22Rv1 (cell line): ENCODE results near the gene SPECC1.
"Not testable (repeated sequence)": the region's sequence is repeated elsewhere in the genome, so short reads cannot be mapped to it uniquely, and the experiment has no call there.

Experiments used
- H3K27ac ChIP-seq: fragments of 450-650 bp; 2 replicates; pipeline ENCODE4 v1.5.1; 2017
- ZFX ChIP-seq: fragments of 450-650 bp; IDR thresholded peaks from 2 replicates; pipeline ENCODE4 v1.6.1; 2017; ENCODE audit warnings: antibody characterized with exemption, borderline replicate concordance
- TF ChIP-seq, protein P1 (sequence below): fragments of 450-650 bp; IDR thresholded peaks from 2 replicates; pipeline ENCODE4 v1.5.1; 2017; ENCODE audit warnings: mild to moderate bottlenecking

SPECC1 gene

DNA sequence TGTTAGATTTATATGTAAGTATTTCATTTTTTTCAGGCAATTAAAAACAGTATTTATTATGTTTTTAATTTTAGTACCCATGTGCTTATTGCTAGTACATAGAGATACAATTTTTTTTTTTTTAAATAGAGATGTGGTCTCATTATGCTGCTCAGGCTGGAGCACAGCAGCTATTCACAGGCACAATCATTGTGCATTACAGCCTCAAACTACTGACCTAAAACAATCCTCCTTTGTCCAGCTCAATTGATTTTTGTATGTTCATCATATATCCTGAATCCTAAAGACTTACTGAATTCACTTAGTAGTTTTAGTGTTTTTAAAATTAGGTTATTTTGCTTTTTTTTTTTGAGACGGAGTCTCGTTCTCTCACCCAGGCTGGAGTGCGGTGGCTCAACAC lies 26.3 kb downstream of the SPECC1 start:
- no peak for TF ChIP-seq ZFX
- TF ChIP-seq, protein P1, sequence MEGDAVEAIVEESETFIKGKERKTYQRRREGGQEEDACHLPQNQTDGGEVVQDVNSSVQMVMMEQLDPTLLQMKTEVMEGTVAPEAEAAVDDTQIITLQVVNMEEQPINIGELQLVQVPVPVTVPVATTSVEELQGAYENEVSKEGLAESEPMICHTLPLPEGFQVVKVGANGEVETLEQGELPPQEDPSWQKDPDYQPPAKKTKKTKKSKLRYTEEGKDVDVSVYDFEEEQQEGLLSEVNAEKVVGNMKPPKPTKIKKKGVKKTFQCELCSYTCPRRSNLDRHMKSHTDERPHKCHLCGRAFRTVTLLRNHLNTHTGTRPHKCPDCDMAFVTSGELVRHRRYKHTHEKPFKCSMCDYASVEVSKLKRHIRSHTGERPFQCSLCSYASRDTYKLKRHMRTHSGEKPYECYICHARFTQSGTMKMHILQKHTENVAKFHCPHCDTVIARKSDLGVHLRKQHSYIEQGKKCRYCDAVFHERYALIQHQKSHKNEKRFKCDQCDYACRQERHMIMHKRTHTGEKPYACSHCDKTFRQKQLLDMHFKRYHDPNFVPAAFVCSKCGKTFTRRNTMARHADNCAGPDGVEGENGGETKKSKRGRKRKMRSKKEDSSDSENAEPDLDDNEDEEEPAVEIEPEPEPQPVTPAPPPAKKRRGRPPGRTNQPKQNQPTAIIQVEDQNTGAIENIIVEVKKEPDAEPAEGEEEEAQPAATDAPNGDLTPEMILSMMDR, result no peak
- no peak overlapping the region for H3K27ac ChIP-seq

DNA sequence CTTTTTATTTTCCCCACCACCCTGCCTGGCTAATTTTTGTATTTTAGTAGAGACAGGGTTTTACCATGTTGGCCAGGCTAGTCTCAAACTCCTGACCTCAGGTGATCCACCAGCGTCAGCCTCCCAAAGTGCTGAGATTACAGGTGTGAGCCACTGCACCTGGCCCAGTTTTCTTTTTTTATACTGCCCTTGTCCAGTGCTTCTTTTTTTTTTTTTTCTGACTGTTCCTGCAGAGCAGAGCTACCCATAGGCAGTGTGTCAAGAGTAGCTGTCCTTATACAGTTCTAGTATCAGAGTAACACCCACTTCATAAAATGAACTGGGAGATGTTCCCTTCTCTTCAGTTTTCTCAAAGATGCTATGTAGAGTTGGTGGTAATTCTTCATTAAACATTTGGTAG lies 28.1 kb downstream of the SPECC1 start:
- not testable (repeated sequence) for H3K27ac ChIP-seq

DNA sequence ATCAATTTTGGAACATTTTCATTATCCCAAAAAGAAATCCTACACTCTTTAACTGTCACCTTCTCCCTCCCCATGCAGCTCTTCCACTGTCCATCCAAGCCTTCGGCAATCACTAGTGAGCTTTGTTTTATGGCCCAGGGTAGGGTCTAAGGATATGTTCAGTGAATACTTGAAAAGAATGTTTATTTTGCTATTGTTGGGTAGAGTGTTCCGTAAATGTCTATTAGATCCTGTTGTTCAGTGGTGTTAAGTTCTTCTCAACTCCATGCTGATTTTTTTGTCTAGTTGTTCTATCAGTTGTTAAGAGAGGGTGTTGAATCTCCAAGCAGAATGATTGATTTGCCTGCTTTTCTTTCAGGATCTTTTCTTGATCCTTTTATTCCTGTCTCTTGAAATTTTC lies 29.9 kb downstream of the SPECC1 start:
- no peak for TF ChIP-seq ZFX
- TF ChIP-seq, protein P1, result no peak
- no peak overlapping the region for H3K27ac ChIP-seq

DNA sequence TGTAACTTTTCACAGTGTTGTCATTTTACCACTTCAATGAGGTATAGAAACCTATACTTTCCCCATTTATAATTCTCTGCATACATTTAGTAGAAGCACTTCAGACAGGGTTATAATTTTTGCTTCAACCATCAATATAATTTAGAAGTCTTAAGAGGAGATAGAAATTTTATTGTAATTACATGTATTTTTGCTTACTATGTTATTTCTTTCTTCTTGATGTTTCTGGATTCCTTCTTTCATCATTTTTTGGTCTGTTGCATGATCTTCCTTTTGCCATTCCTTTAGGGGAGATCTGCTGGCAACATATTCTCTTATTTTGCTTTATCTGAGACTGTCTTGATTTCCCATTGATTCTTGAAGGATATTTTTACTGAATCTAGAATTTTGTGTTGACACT lies 31.1 kb downstream of the SPECC1 start:
- no peak overlapping the region for H3K27ac ChIP-seq
- no peak for TF ChIP-seq ZFX
- TF ChIP-seq, protein P1, result no peak

DNA sequence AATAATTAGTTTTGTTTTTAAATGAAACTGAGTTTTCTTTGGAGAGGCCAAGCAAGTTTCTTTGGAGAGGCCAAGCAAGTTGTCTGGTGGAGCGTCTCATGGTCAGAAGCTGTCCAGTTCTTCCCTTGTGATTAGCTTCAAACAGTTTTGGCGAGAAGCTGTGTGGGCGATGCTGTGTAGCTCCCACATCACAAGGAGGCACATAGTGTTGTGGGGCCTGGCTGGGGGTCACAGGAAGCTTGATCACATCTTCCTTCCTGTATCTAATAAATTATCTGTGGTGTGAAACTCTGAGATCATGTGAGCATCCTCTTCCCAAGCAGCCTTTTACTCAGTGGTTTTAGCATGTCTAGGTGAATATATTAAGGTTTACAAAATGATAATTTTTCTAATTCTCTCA lies 33.9 kb downstream of the SPECC1 start:
- H3K27ac ChIP-seq, result no peak overlapping the region
- no peak for TF ChIP-seq ZFX
- TF ChIP-seq, protein P1, result no peak

DNA sequence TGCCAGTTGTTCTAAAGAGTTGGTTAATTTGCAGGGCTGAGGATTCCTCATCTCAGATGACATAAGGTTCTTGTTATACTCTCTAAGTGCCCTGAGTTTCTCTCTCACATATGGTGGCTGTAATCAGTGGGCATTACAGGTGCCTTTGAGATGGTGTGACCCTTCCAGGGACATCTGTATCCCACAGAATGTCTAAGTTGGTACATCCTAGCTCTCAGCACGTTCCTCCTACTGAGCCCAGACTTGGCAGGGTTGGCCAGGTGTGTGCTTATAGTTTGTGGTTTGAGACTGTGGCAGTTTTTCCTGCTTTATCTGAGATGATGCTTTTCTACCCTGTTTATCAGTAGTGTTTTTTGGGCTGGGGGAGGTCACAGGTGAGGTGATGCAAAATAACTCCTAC lies 36.3 kb downstream of the SPECC1 start:
- no peak overlapping the region for H3K27ac ChIP-seq
- TF ChIP-seq ZFX, result no peak
- TF ChIP-seq, protein P1, result no peak

DNA sequence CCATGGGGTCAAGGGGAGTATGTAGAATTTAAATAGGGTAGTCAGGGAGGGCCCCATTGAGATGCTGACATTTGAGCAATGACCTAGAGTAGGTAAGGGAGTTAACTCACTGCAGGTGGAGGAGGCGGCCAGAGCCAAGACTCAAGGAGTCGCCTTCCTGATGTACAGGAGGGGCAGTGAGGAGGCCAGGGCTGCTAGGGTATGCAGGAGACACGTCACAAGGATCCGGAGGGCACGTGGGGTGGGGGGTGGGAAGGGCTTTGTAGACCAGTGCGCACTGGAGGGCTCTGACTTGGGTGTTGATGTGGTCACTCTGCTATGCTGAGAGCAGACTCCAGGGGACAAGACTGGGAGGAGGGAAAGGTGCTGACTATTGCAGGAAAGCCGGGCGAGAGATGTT lies 37.5 kb downstream of the SPECC1 start:
- no peak for TF ChIP-seq ZFX
- TF ChIP-seq, protein P1, result no peak
- no peak overlapping the region for H3K27ac ChIP-seq

DNA sequence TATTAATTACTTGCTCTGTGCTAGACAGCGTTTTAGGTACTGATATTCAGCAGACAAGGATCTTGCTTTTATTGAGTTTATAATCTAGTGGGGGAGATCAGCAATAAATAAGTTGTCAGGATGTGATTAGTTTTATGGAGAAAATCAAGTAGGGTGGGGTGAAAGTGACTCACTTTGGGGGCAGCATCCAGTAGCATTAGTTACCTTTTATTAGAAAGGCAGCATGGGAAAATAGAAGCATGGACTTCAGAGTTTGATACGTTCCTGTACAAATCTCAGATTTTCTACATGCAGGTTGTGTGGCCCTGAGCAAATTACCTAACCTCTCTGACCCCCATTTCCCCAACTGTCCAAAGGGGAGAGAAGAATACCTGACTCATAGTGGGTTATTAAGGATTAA lies 42.5 kb downstream of the SPECC1 start:
- no peak for TF ChIP-seq ZFX
- TF ChIP-seq, protein P1, result no peak

More for the DNA sequence above, 42.5 kb downstream of the SPECC1 start:
- H3K27ac ChIP-seq, result no peak overlapping the region
